Astrocyte (in vitro differentiated cells and primary cell): ENCODE data around the gene CDH23. TPM values are rescaled to one million over a fixed set of nuclear protein-coding genes. Genes with fewer than 3 reads are reported as not detected.

Source experiments
- DNase-seq: peaks from one replicate; pipeline ENCODE4 v3.0.0-alpha.2; 2010; ENCODE audit warnings: low read depth
- FAIRE-seq: peaks from 2 replicates; lab custom pipeline; 2011; peaks lifted over from hg19 to GRCh38; lab: Jason Lieb, UNC
- H2AFZ ChIP-seq: 2 replicates; pipeline ENCODE4 v1.6.0; 2012; ENCODE audit warnings: low read depth, low read length, inconsistent platforms
- H3K27ac ChIP-seq: 2 replicates; pipeline ENCODE4 v1.5.1; 2011; ENCODE audit warnings: low read depth, low read length, inconsistent platforms
- H3K27me3 ChIP-seq: 2 replicates; pipeline ENCODE4 v1.6.0; 2011; ENCODE audit warnings: low read length, inconsistent platforms; ENCODE audit not compliant: insufficient read depth
- H3K36me3 ChIP-seq: 2 replicates; pipeline ENCODE4 v1.5.1; 2011; ENCODE audit warnings: low read length, inconsistent platforms; ENCODE audit not compliant: insufficient read depth
- H3K4me1 ChIP-seq: 2 replicates; pipeline ENCODE4 v1.5.1; 2011; ENCODE audit warnings: low read length, inconsistent platforms; ENCODE audit not compliant: insufficient read depth
- H3K4me2 ChIP-seq: 2 replicates; pipeline ENCODE4 v1.6.0; 2012; ENCODE audit warnings: low read length, inconsistent platforms
- H3K4me3 ChIP-seq: 2 replicates; pipeline ENCODE4 v1.5.1; 2011; ENCODE audit warnings: low read depth, mild to moderate bottlenecking, low read length, inconsistent platforms; ENCODE audit not compliant: insufficient read depth
- H3K79me2 ChIP-seq: 2 replicates; pipeline ENCODE4 v1.6.0; 2012; ENCODE audit warnings: mild to moderate bottlenecking, low read length, inconsistent platforms; ENCODE audit not compliant: insufficient read depth
- H3K9ac ChIP-seq: 2 replicates; pipeline ENCODE4 v1.6.0; 2012; ENCODE audit warnings: mild to moderate bottlenecking, low read length, inconsistent platforms
- H3K9me3 ChIP-seq: 2 replicates; pipeline ENCODE4 v1.5.1; 2012; ENCODE audit warnings: low read depth, mild to moderate bottlenecking, low read length, inconsistent platforms; ENCODE audit not compliant: insufficient read depth
- H4K20me1 ChIP-seq: 2 replicates; pipeline ENCODE4 v1.6.0; 2012; ENCODE audit warnings: low read length, inconsistent platforms; ENCODE audit not compliant: insufficient read depth
- H3K27ac Mint-ChIP-seq: one replicate; pipeline ENCODE4 v1.8.0; 2021; ENCODE audit warnings: mild to moderate bottlenecking, mixed read lengths; ENCODE audit not compliant: unreplicated experiment
- H3K27me3 Mint-ChIP-seq: one replicate; pipeline ENCODE4 v1.8.0; 2021; ENCODE audit warnings: low read depth, mixed read lengths; ENCODE audit not compliant: unreplicated experiment
- H3K36me3 Mint-ChIP-seq: one replicate; pipeline ENCODE4 v1.8.0; 2021; ENCODE audit warnings: low read depth, mixed read lengths; ENCODE audit not compliant: unreplicated experiment
- H3K4me1 Mint-ChIP-seq: one replicate; pipeline ENCODE4 v1.8.0; 2021; ENCODE audit warnings: low read depth, mixed read lengths; ENCODE audit not compliant: unreplicated experiment
- H3K4me3 Mint-ChIP-seq: one replicate; pipeline ENCODE4 v1.8.0; 2021; ENCODE audit warnings: mild to moderate bottlenecking, moderate library complexity, mixed read lengths; ENCODE audit not compliant: unreplicated experiment
- H3K9me3 Mint-ChIP-seq: one replicate; pipeline ENCODE4 v1.8.0; 2021; ENCODE audit warnings: mild to moderate bottlenecking, mixed read lengths; ENCODE audit not compliant: unreplicated experiment
- EZH2 ChIP-seq: IDR thresholded peaks from 2 replicates; pipeline ENCODE4 v1.6.1; 2012; ENCODE audit warnings: mild to moderate bottlenecking, low read length, inconsistent platforms; ENCODE audit not compliant: insufficient read depth
- total RNA-seq: library from RNA; stranded (reverse); gene quantifications from 2 replicates; pipeline ENCODE4 v1.2.1, GENCODE V29; 2021
- TF ChIP-seq, protein P1 (sequence below): IDR thresholded peaks from 2 replicates; pipeline ENCODE4 v1.5.1; 2011; ENCODE audit warnings: low read depth, mild to moderate bottlenecking, inconsistent platforms, low read length, moderate library complexity; ENCODE audit not compliant: insufficient read depth

CDH23 gene
- total RNA-seq, 1 donor from 2014 or later, result not detected

GRCh38 chr10:71368643-71369042, 28.1 kb upstream of the CDH23 start:
- Histone ChIP-seq H3K36me3 (no peaks in the 10 kb centered on the region), H4K20me1 (peaks cover 8% of the 10 kb centered on the region), H2AFZ (no peak overlapping the region), H3K4me2 (no peak overlapping the region), H3K79me2 (no peaks in the 10 kb centered on the region), H3K9me3 (no peaks in the 10 kb centered on the region), H3K27ac (no peak overlapping the region), H3K27me3 (peaks cover 19% of the 10 kb centered on the region), H3K4me3 (no peak overlapping the region), H3K9ac (no peak overlapping the region), H3K4me1 (peaks cover 7% of the 10 kb centered on the region)
- TF ChIP-seq, protein P1, sequence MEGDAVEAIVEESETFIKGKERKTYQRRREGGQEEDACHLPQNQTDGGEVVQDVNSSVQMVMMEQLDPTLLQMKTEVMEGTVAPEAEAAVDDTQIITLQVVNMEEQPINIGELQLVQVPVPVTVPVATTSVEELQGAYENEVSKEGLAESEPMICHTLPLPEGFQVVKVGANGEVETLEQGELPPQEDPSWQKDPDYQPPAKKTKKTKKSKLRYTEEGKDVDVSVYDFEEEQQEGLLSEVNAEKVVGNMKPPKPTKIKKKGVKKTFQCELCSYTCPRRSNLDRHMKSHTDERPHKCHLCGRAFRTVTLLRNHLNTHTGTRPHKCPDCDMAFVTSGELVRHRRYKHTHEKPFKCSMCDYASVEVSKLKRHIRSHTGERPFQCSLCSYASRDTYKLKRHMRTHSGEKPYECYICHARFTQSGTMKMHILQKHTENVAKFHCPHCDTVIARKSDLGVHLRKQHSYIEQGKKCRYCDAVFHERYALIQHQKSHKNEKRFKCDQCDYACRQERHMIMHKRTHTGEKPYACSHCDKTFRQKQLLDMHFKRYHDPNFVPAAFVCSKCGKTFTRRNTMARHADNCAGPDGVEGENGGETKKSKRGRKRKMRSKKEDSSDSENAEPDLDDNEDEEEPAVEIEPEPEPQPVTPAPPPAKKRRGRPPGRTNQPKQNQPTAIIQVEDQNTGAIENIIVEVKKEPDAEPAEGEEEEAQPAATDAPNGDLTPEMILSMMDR, result no peak
- TF ChIP-seq EZH2, result no peak
- FAIRE-seq, result no peak
- H3K36me3 Mint-ChIP-seq, result no peaks in the 10 kb centered on the region
- H3K4me3 Mint-ChIP-seq, result no peak overlapping the region
- H3K27me3 Mint-ChIP-seq, result peaks cover 31% of the 10 kb centered on the region
- no peak overlapping the region for H3K27ac Mint-ChIP-seq
- no peak for DNase-seq
- H3K4me1 Mint-ChIP-seq, result peaks cover 16% of the 10 kb centered on the region
- no peaks in the 10 kb centered on the region for H3K9me3 Mint-ChIP-seq

- Histone ChIP-seq H3K4me1 (peaks cover under 1% of the 10 kb centered on the region), H3K9me3 (no peaks in the 10 kb centered on the region), H3K4me2 (no peak overlapping the region), H3K27me3 (peaks cover 19% of the 10 kb centered on the region), H3K9ac (no peak overlapping the region), H4K20me1 (peaks cover under 1% of the 10 kb centered on the region), H3K27ac (no peak overlapping the region), H3K79me2 (no peaks in the 10 kb centered on the region), H3K4me3 (no peak overlapping the region), H3K36me3 (no peaks in the 10 kb centered on the region), H2AFZ (no peak overlapping the region)
- no peaks in the 10 kb centered on the region for H3K36me3 Mint-ChIP-seq
- FAIRE-seq, result no peak
- TF ChIP-seq, protein P1, result no peak
- TF ChIP-seq EZH2, result no peak
- H3K9me3 Mint-ChIP-seq, result no peaks in the 10 kb centered on the region
- no peak overlapping the region for H3K27ac Mint-ChIP-seq
- peaks cover 11% of the 10 kb centered on the region for H3K4me1 Mint-ChIP-seq
- peaks cover 40% of the 10 kb centered on the region for H3K27me3 Mint-ChIP-seq
- no peak overlapping the region for H3K4me3 Mint-ChIP-seq
- no peak for DNase-seq
Measured at GRCh38 chr10:71369602-71370001, 27.1 kb upstream of the CDH23 start.

GRCh38 chr10:71370031-71370430, 26.7 kb upstream of the CDH23 start:
- Mint-ChIP-seq H3K4me1 (peaks cover 7% of the 10 kb centered on the region), H3K27ac (no peak overlapping the region), H3K27me3 (peaks cover 44% of the 10 kb centered on the region), H3K36me3 (no peaks in the 10 kb centered on the region), H3K4me3 (no peak overlapping the region), H3K9me3 (no peaks in the 10 kb centered on the region)
- H3K27me3 ChIP-seq, result peaks cover 21% of the 10 kb centered on the region
- no peak overlapping the region for H3K4me3 ChIP-seq
- no peak overlapping the region for H3K4me2 ChIP-seq
- no peak overlapping the region for H3K27ac ChIP-seq
- no peaks in the 10 kb centered on the region for H3K4me1 ChIP-seq
- TF ChIP-seq EZH2, result no peak
- TF ChIP-seq, protein P1, result no peak
- no peaks in the 10 kb centered on the region for H4K20me1 ChIP-seq
- no peaks in the 10 kb centered on the region for H3K9me3 ChIP-seq
- FAIRE-seq, result no peak
- H2AFZ ChIP-seq, result no peak overlapping the region
- DNase-seq, result no peak
- H3K9ac ChIP-seq, result no peak overlapping the region
- H3K36me3 ChIP-seq, result no peaks in the 10 kb centered on the region
- H3K79me2 ChIP-seq, result no peaks in the 10 kb centered on the region
